Suprapubic skin (tissue), 3 donors: ENCODE measurements around the gene ABCD4.

Experiments
- CTCF ChIP-seq, 2 donors: fragments of 200-600 bp in 1 of 2; fragments of 450-650 bp in 1 of 2; sonication (generic) in 1 of 2; IDR thresholded peaks; one replicate each; pipeline ENCODE4 v1.5.1; 2016 to 2019; ENCODE audit warnings: antibody characterized with exemption in 2 of 2, mild to moderate bottlenecking in 1 of 2, moderate library complexity in 1 of 2
- POLR2A ChIP-seq, 2 donors: fragments of 450-650 bp; IDR thresholded peaks; one replicate each; pipeline ENCODE4 v1.6.1; 2017; ENCODE audit warnings: antibody characterized with exemption in 2 of 2, mild to moderate bottlenecking in 2 of 2, moderate library complexity in 2 of 2

GRCh38 chr14:74255281-74255680, 47.5 kb downstream of the ABCD4 start:
- TF ChIP-seq POLR2A (IDR thresholded peaks at IDR 0.05) (no peak), CTCF (IDR thresholded peaks at IDR 0.05) (no peak)
